ENCODE data around the gene EIF4G1. TPM values are rescaled to one million over a fixed set of nuclear protein-coding genes. Genes with fewer than 3 reads are reported as not detected.

The EIF4G1 gene
- total and polyA plus RNA-seq, 2 of the 4 experiments (the other 2 are of a cell fraction) = 225 to 274 TPM

GRCh38 chr3:184384342-184384741 is 69.9 kb downstream of the EIF4G1 start:
- Histone ChIP-seq H3K27ac (ENCODE audit: insufficient read depth, low read length) (no peak overlapping the region), H2AK9ac (replicated peaks; ENCODE audit: low read depth, low read length, poor library complexity) (no peak overlapping the region), H3K4me1 (ENCODE audit: control insufficient read depth, insufficient read depth, low read length) (peaks cover 2% of the 10 kb centered on the region; the same call in 1 of the 2 replicates), H3K4me2 (ENCODE audit: low read depth, low read length) (no peak overlapping the region), H3K23ac (ENCODE audit: low read depth, low read length) (no peak overlapping the region), H4K91ac (ENCODE audit: insufficient read depth, low read depth, low read length) (no peak overlapping the region), H3K14ac (replicated peaks; ENCODE audit: low read depth, low read length) (no peak overlapping the region), H3K4me3 (ENCODE audit: insufficient read depth, low read depth, low read length) (no peak overlapping the region), H2BK15ac (ENCODE audit: low read depth, low read length) (no peak overlapping the region), H3K27me3 (ENCODE audit: control insufficient read depth, insufficient read depth, low read length) (peaks cover 70% of the 10 kb centered on the region), H3K9me1 (ENCODE audit: insufficient read depth, low read length) (no peaks in the 10 kb centered on the region), H4K20me1 (ENCODE audit: insufficient read depth, low read length) (no peaks in the 10 kb centered on the region), H3K4ac (ENCODE audit: low read depth, low read length) (no peak overlapping the region), H2AK5ac (ENCODE audit: low read depth, low read length) (no peak overlapping the region), H3K56ac (ENCODE audit: extremely low read depth, insufficient read depth, low read length) (no peak overlapping the region), H3K18ac (ENCODE audit: low read depth, low read length) (no peak overlapping the region), H2BK120ac (ENCODE audit: low read depth, low read length) (no peak overlapping the region), H4K8ac (ENCODE audit: low read depth in 2 of 2, low read length in 2 of 2) (no peak overlapping the region), H4K5ac (ENCODE audit: low read depth, low read length) (no peak overlapping the region), H3K79me1 (ENCODE audit: low read depth in 1 of 2, low read length in 2 of 2) (no peaks in the 10 kb centered on the region), H3K36me3 (ENCODE audit: control insufficient read depth, insufficient read depth, low read length) (no peaks in the 10 kb centered on the region), H2BK5ac (ENCODE audit: low read depth, low read length, poor library complexity, severe bottlenecking) (no peak overlapping the region), H2AFZ (replicated peaks; ENCODE audit: low read length, poor library complexity) (no peak overlapping the region), H3K9ac (ENCODE audit: low read depth, low read length) (no peak overlapping the region), H2BK20ac (ENCODE audit: low read depth, low read length) (no peak overlapping the region), H3K9me3 (ENCODE audit: control insufficient read depth, insufficient read depth, low read length) (no peaks in the 10 kb centered on the region)
- CTCF ChIA-PET = interaction anchor here (2.1 kb wide), 1 partner anchor 13 kb away, joined by 9 read pairs; no protein-coding TSS in a partner anchor
- DNase-seq (no peak), ATAC-seq (ENCODE audit: low read depth) (no peak)
- TF ChIP-seq MXI1 (IDR thresholded peaks at IDR 0.05; ENCODE audit: borderline replicate concordance, low read depth, low read length) = no peak
- no peak for TF ChIP-seq RFX5 (IDR thresholded peaks at IDR 0.05; ENCODE audit: low read depth, low read length)
- TF ChIP-seq ELK1 (IDR thresholded peaks at IDR 0.05; ENCODE audit: borderline replicate concordance, low read depth, low read length) = no peak
- TF ChIP-seq FOS (IDR thresholded peaks at IDR 0.05; ENCODE audit: low read depth, low read length) = no peak
- TF ChIP-seq SMC3 (IDR thresholded peaks at IDR 0.05; ENCODE audit: low read depth, low read length) = no peak
- TF ChIP-seq RAD21 (IDR thresholded peaks at IDR 0.05; ENCODE audit: low read length) = no peak
- no peak for TF ChIP-seq MAZ (IDR thresholded peaks at IDR 0.05; ENCODE audit: borderline replicate concordance, low read depth, low read length)
- no peak for TF ChIP-seq RCOR1 (IDR thresholded peaks at IDR 0.05; ENCODE audit: insufficient replicate concordance, low read length)
- TF ChIP-seq CEBPB (IDR thresholded peaks at IDR 0.05; ENCODE audit: low read depth, low read length) = no peak
- TF ChIP-seq CHD1 (IDR thresholded peaks at IDR 0.05; ENCODE audit: low read depth, low read length) = no peak
- TF ChIP-seq BHLHE40 (IDR thresholded peaks at IDR 0.05; ENCODE audit: low read depth, low read length) = no peak
- no peak for TF ChIP-seq POLR2A (IDR thresholded peaks at IDR 0.05; ENCODE audit: low read depth, low read length)
- no peak for TF ChIP-seq CTCF (conservative IDR thresholded peaks at IDR 0.05; ENCODE audit: low read depth, low read length)
- no peak for TF ChIP-seq USF2 (IDR thresholded peaks at IDR 0.05; ENCODE audit: low read depth, low read length)
- no peak for TF ChIP-seq MAFK (IDR thresholded peaks at IDR 0.05; ENCODE audit: low read depth, low read length)
- no peak for TF ChIP-seq NFE2L2 (IDR thresholded peaks at IDR 0.05; ENCODE audit: low read depth, low read length)
- whole genome bisulfite sequencing, 2 experiments (ENCODE audit: extremely low coverage in 2 of 2, insufficient read length in 1 of 2) = 82% methylated on average over 7 of the region's 9 CpGs; no CpG with 5 or more reads in 1 of the 2 experiments
- no TSS peak for BruUV-seq (replicated peaks)
- POLR2A ChIA-PET (ENCODE audit: unreplicated experiment) = interaction anchor here (0.8 kb wide), 1 partner anchor 15 kb away, joined by 3 read pairs; no protein-coding TSS in a partner anchor
- intact Hi-C loops (cut with micrococcal nuclease) (no loop called here), in situ Hi-C loops (cut with MboI; ENCODE audit: low sequenced_read_pairs) (no loop called here), dilution Hi-C loops (cut with HindIII; ENCODE audit: low sequenced_read_pairs, unreplicated experiment) (no loop called here)

All from IMR-90 (cell line).